ENCODE measurements around the gene PRDX1. TPM values are rescaled to one million over a fixed set of nuclear protein-coding genes. Genes with fewer than 3 reads are reported as not detected.

The PRDX1 gene
- 174 TPM for total RNA-seq

GRCh38 chr1:45521413-45522323, at the start of gene PRDX1:
TSS of gene PRDX1 (minus strand) at chr1:45521884. CDS start at chr1:45519043, 2,841 bp downstream.

GRCh38 chr1:45550401-45551351, 29.0 kb upstream of the PRDX1 start, which contains the start of gene AKR1A1:
TSS of gene AKR1A1 (plus strand) at chr1:45550826. CDS start at chr1:45561795, 10,969 bp downstream.

GRCh38 chr1:45490626-45491486, 30.8 kb downstream of the PRDX1 start, which contains the start of gene TESK2:
TSS of gene TESK2 (minus strand) at chr1:45491163. CDS start at chr1:45457785, 33,378 bp downstream.

Other genes starting within 250 kb of the PRDX1 start
- gene HPDL, start 195.0 kb downstream of the PRDX1 start, total RNA-seq = 1.4 TPM
- 13.9 TPM for gene TOE1, start 181.7 kb downstream of the PRDX1 start, total RNA-seq
- 27.1 TPM for gene MUTYH, start 181.4 kb downstream of the PRDX1 start, total RNA-seq
- 4.8 TPM for gene TESK2, start 30.7 kb downstream of the PRDX1 start, total RNA-seq
- gene CCDC163, start 21.8 kb downstream of the PRDX1 start, total RNA-seq = 0.66 TPM
- gene MMACHC, start 21.6 kb downstream of the PRDX1 start, total RNA-seq = 2.0 TPM
- gene AKR1A1, start 28.9 kb upstream of the PRDX1 start, total RNA-seq = 57.1 TPM
- gene NASP, start 62.2 kb upstream of the PRDX1 start, total RNA-seq = 130 TPM
- 0.93 TPM for gene CCDC17, start 102.2 kb upstream of the PRDX1 start, total RNA-seq
- gene GPBP1L1, start 164.6 kb upstream of the PRDX1 start, total RNA-seq = 105 TPM
- gene TMEM69, start 166.3 kb upstream of the PRDX1 start, total RNA-seq = 16.4 TPM
- gene IPP, start 228.8 kb upstream of the PRDX1 start, total RNA-seq = 23.9 TPM